ENCODE results near the gene GINS3.
"Not testable (repeated sequence)": the region's sequence is repeated elsewhere in the genome, so short reads cannot be mapped to it uniquely, and the experiment has no call there.

GINS3 gene

GRCh38 chr16:58415003-58415402 is 22.7 kb downstream of the GINS3 start:
- no peak overlapping the region for H3K27ac ChIP-seq (ENCODE audit: low read depth, low read length)
- H3K4me3 ChIP-seq (ENCODE audit: low read depth, low read length), result no peak overlapping the region
- H3K9me3 ChIP-seq (ENCODE audit: control insufficient read depth, insufficient read depth, low read depth, low read length), result no peaks in the 10 kb centered on the region
- H3K4me1 ChIP-seq (ENCODE audit: control insufficient read depth, insufficient read depth, low read length), result peaks cover 15% of the 10 kb centered on the region
- H3K9ac ChIP-seq (ENCODE audit: low read length), result no peak overlapping the region
- H3K27me3 ChIP-seq (ENCODE audit: control insufficient read depth, insufficient read depth, low read length), result no peaks in the 10 kb centered on the region
- H3K36me3 ChIP-seq (ENCODE audit: control insufficient read depth, insufficient read depth, low read length), result no peaks in the 10 kb centered on the region

- H3K4me3 ChIP-seq (ENCODE audit: low read depth, low read length); H3K9ac ChIP-seq (ENCODE audit: low read length); H3K27ac ChIP-seq (ENCODE audit: low read depth, low read length); H3K36me3 ChIP-seq (ENCODE audit: control insufficient read depth, insufficient read depth, low read length); H3K9me3 ChIP-seq (ENCODE audit: control insufficient read depth, insufficient read depth, low read depth, low read length); H3K27me3 ChIP-seq (ENCODE audit: control insufficient read depth, insufficient read depth, low read length): not testable (repeated sequence)
- H3K4me1 ChIP-seq (ENCODE audit: control insufficient read depth, insufficient read depth, low read length), result peaks cover 16% of the 10 kb centered on the region
Observed at GRCh38 chr16:58415961-58416360, 23.7 kb downstream of the GINS3 start.

- Histone ChIP-seq H3K4me1 (ENCODE audit: control insufficient read depth, insufficient read depth, low read length) (peaks cover 16% of the 10 kb centered on the region), H3K9me3 (ENCODE audit: control insufficient read depth, insufficient read depth, low read depth, low read length) (no peaks in the 10 kb centered on the region), H3K36me3 (ENCODE audit: control insufficient read depth, insufficient read depth, low read length) (no peaks in the 10 kb centered on the region), H3K27ac (ENCODE audit: low read depth, low read length) (no peak overlapping the region), H3K9ac (ENCODE audit: low read length) (no peak overlapping the region), H3K4me3 (ENCODE audit: low read depth, low read length) (no peak overlapping the region), H3K27me3 (ENCODE audit: control insufficient read depth, insufficient read depth, low read length) (no peaks in the 10 kb centered on the region)
Observed at GRCh38 chr16:58417035-58417434, 24.8 kb downstream of the GINS3 start.

GRCh38 chr16:58417600-58417999 is 25.3 kb downstream of the GINS3 start:
- H3K27ac ChIP-seq (ENCODE audit: low read depth, low read length), result no peak overlapping the region
- H3K9ac ChIP-seq (ENCODE audit: low read length), result no peak overlapping the region
- peaks cover 16% of the 10 kb centered on the region for H3K4me1 ChIP-seq (ENCODE audit: control insufficient read depth, insufficient read depth, low read length)
- no peaks in the 10 kb centered on the region for H3K9me3 ChIP-seq (ENCODE audit: control insufficient read depth, insufficient read depth, low read depth, low read length)
- H3K4me3 ChIP-seq (ENCODE audit: low read depth, low read length), result no peak overlapping the region
- H3K36me3 ChIP-seq (ENCODE audit: control insufficient read depth, insufficient read depth, low read length), result no peaks in the 10 kb centered on the region
- H3K27me3 ChIP-seq (ENCODE audit: control insufficient read depth, insufficient read depth, low read length), result no peaks in the 10 kb centered on the region

GRCh38 chr16:58418026-58418425 is 25.8 kb downstream of the GINS3 start:
- Histone ChIP-seq H3K36me3 (ENCODE audit: control insufficient read depth, insufficient read depth, low read length) (no peaks in the 10 kb centered on the region), H3K27me3 (ENCODE audit: control insufficient read depth, insufficient read depth, low read length) (no peaks in the 10 kb centered on the region), H3K27ac (ENCODE audit: low read depth, low read length) (no peak overlapping the region), H3K4me3 (ENCODE audit: low read depth, low read length) (no peak overlapping the region), H3K9ac (ENCODE audit: low read length) (no peak overlapping the region), H3K9me3 (ENCODE audit: control insufficient read depth, insufficient read depth, low read depth, low read length) (no peaks in the 10 kb centered on the region), H3K4me1 (ENCODE audit: control insufficient read depth, insufficient read depth, low read length) (peaks cover 16% of the 10 kb centered on the region)

GRCh38 chr16:58418601-58419000 is 26.3 kb downstream of the GINS3 start:
- Histone ChIP-seq H3K27ac (ENCODE audit: low read depth, low read length) (no peak overlapping the region), H3K4me1 (ENCODE audit: control insufficient read depth, insufficient read depth, low read length) (peaks cover 16% of the 10 kb centered on the region), H3K9me3 (ENCODE audit: control insufficient read depth, insufficient read depth, low read depth, low read length) (no peaks in the 10 kb centered on the region), H3K9ac (ENCODE audit: low read length) (no peak overlapping the region), H3K27me3 (ENCODE audit: control insufficient read depth, insufficient read depth, low read length) (no peaks in the 10 kb centered on the region), H3K36me3 (ENCODE audit: control insufficient read depth, insufficient read depth, low read length) (no peaks in the 10 kb centered on the region), H3K4me3 (ENCODE audit: low read depth, low read length) (no peak overlapping the region)

- Histone ChIP-seq H3K9me3 (ENCODE audit: control insufficient read depth, insufficient read depth, low read depth, low read length) (no peaks in the 10 kb centered on the region), H3K36me3 (ENCODE audit: control insufficient read depth, insufficient read depth, low read length) (no peaks in the 10 kb centered on the region), H3K4me1 (ENCODE audit: control insufficient read depth, insufficient read depth, low read length) (peaks cover 16% of the 10 kb centered on the region), H3K9ac (ENCODE audit: low read length) (no peak overlapping the region), H3K27me3 (ENCODE audit: control insufficient read depth, insufficient read depth, low read length) (no peaks in the 10 kb centered on the region), H3K4me3 (ENCODE audit: low read depth, low read length) (no peak overlapping the region), H3K27ac (ENCODE audit: low read depth, low read length) (no peak overlapping the region)
Observed at GRCh38 chr16:58419241-58419990, 27.1 kb downstream of the GINS3 start.

- peaks cover 16% of the 10 kb centered on the region for H3K4me1 ChIP-seq (ENCODE audit: control insufficient read depth, insufficient read depth, low read length)
Observed at GRCh38 chr16:58421059-58421458, 28.8 kb downstream of the GINS3 start.

GRCh38 chr16:58421529-58421928 is 29.3 kb downstream of the GINS3 start:
- Histone ChIP-seq H3K9ac (ENCODE audit: low read length) (no peak overlapping the region), H3K4me3 (ENCODE audit: low read depth, low read length) (no peak overlapping the region), H3K4me1 (ENCODE audit: control insufficient read depth, insufficient read depth, low read length) (peaks cover 16% of the 10 kb centered on the region), H3K9me3 (ENCODE audit: control insufficient read depth, insufficient read depth, low read depth, low read length) (no peaks in the 10 kb centered on the region), H3K36me3 (ENCODE audit: control insufficient read depth, insufficient read depth, low read length) (no peaks in the 10 kb centered on the region), H3K27ac (ENCODE audit: low read depth, low read length) (no peak overlapping the region), H3K27me3 (ENCODE audit: control insufficient read depth, insufficient read depth, low read length) (no peaks in the 10 kb centered on the region)

More at GRCh38 chr16:58421059-58421458, 28.8 kb downstream of the GINS3 start:
- Histone ChIP-seq H3K27ac (ENCODE audit: low read depth, low read length) (no peak overlapping the region), H3K4me3 (ENCODE audit: low read depth, low read length) (no peak overlapping the region), H3K9me3 (ENCODE audit: control insufficient read depth, insufficient read depth, low read depth, low read length) (no peaks in the 10 kb centered on the region), H3K9ac (ENCODE audit: low read length) (no peak overlapping the region), H3K27me3 (ENCODE audit: control insufficient read depth, insufficient read depth, low read length) (no peaks in the 10 kb centered on the region), H3K36me3 (ENCODE audit: control insufficient read depth, insufficient read depth, low read length) (no peaks in the 10 kb centered on the region)

- Histone ChIP-seq H3K9ac (ENCODE audit: low read length) (no peak overlapping the region), H3K4me3 (ENCODE audit: low read depth, low read length) (no peak overlapping the region), H3K9me3 (ENCODE audit: control insufficient read depth, insufficient read depth, low read depth, low read length) (no peaks in the 10 kb centered on the region), H3K4me1 (ENCODE audit: control insufficient read depth, insufficient read depth, low read length) (peaks cover 16% of the 10 kb centered on the region), H3K27me3 (ENCODE audit: control insufficient read depth, insufficient read depth, low read length) (no peaks in the 10 kb centered on the region), H3K36me3 (ENCODE audit: control insufficient read depth, insufficient read depth, low read length) (no peaks in the 10 kb centered on the region), H3K27ac (ENCODE audit: low read depth, low read length) (no peak overlapping the region)
Observed at GRCh38 chr16:58422809-58423208, 30.5 kb downstream of the GINS3 start.

- Histone ChIP-seq H3K4me3 (ENCODE audit: low read depth, low read length) (no peak overlapping the region), H3K4me1 (ENCODE audit: control insufficient read depth, insufficient read depth, low read length) (no peaks in the 10 kb centered on the region), H3K27ac (ENCODE audit: low read depth, low read length) (no peak overlapping the region), H3K36me3 (ENCODE audit: control insufficient read depth, insufficient read depth, low read length) (no peaks in the 10 kb centered on the region), H3K9me3 (ENCODE audit: control insufficient read depth, insufficient read depth, low read depth, low read length) (no peaks in the 10 kb centered on the region), H3K27me3 (ENCODE audit: control insufficient read depth, insufficient read depth, low read length) (no peaks in the 10 kb centered on the region), H3K9ac (ENCODE audit: low read length) (no peak overlapping the region)
Observed at GRCh38 chr16:58425245-58425644, 33.0 kb downstream of the GINS3 start.
